WTC11 (cell line): ENCODE measurements around the gene C17orf67. TPM values are rescaled to one million over a fixed set of nuclear protein-coding genes. Genes with fewer than 3 reads are reported as not detected.
A peak's percentile ranks its signal among the peaks of the same experiment; 100 is the strongest.

Experiments used
- ATAC-seq: fragments of 200-7000 bp; cut with Tn5 transposase; 2 replicates; pipeline ENCODE4 v1.10.0; 2021; ENCODE audit warnings: mild to moderate bottlenecking, moderate library complexity
- CTCF ChIA-PET: fragments of 300-600 bp; sonication (Branson Sonifier 250); formaldehyde crosslinking; loops from one replicate; lab custom pipeline; 2021; ENCODE audit warnings: antibody characterized with exemption; lab: Charles Lee
- POLR2A ChIA-PET: fragments of 350-600 bp; sonication (Branson Sonifier 250); formaldehyde crosslinking; loops from one replicate; lab custom pipeline; 2021; ENCODE audit warnings: antibody characterized with exemption; lab: Charles Lee
- DNase-seq: peaks from one replicate; pipeline ENCODE4 v3.0.0; 2021; ENCODE audit warnings: low spot score
- H3K27ac Mint-ChIP-seq: 2 replicates; pipeline ENCODE4 v1.8.0; 2021; ENCODE audit warnings: mixed read lengths
- H3K27me3 Mint-ChIP-seq: 2 replicates; pipeline ENCODE4 v1.8.0; 2021; ENCODE audit warnings: low read depth, mild to moderate bottlenecking, moderate library complexity, mixed read lengths
- H3K36me3 Mint-ChIP-seq: 2 replicates; pipeline ENCODE4 v1.8.0; 2021; ENCODE audit warnings: mixed read lengths
- H3K4me1 Mint-ChIP-seq: 2 replicates; pipeline ENCODE4 v1.8.0; 2022; ENCODE audit warnings: mixed read lengths
- H3K4me3 Mint-ChIP-seq: 2 replicates; pipeline ENCODE4 v1.8.0; 2021; ENCODE audit warnings: mild to moderate bottlenecking, moderate library complexity, mixed read lengths
- H3K9me3 Mint-ChIP-seq: 2 replicates; pipeline ENCODE4 v1.8.0; 2021; ENCODE audit warnings: mixed read lengths
- ATF1 ChIP-seq: sonication (generic); formaldehyde crosslinking; IDR thresholded peaks from 2 replicates; pipeline ENCODE4 v1.8.1; 2023; ENCODE audit warnings: mild to moderate bottlenecking, moderate library complexity, missing genetic modification reagents
- ATF2 ChIP-seq: sonication (generic); formaldehyde crosslinking; IDR thresholded peaks from 2 replicates; pipeline ENCODE4 v1.8.1; 2022; ENCODE audit warnings: low read depth, missing genetic modification reagents, borderline replicate concordance
- ATF3 ChIP-seq: sonication (generic); formaldehyde crosslinking; conservative IDR thresholded peaks from 2 replicates; pipeline ENCODE4 v1.8.1; 2022; ENCODE audit warnings: mild to moderate bottlenecking, missing genetic modification reagents
- CTCF ChIP-seq: fragments of 200-600 bp; IDR thresholded peaks from 2 replicates; pipeline ENCODE4 v1.8.0; 2022; ENCODE audit warnings: antibody characterized with exemption
- E2F5 ChIP-seq: sonication (generic); formaldehyde crosslinking; IDR thresholded peaks from 2 replicates; pipeline ENCODE4 v1.8.1; 2022; ENCODE audit warnings: mild to moderate bottlenecking, moderate library complexity, missing genetic modification reagents
- ELF4 ChIP-seq: sonication (generic); formaldehyde crosslinking; IDR thresholded peaks from 2 replicates; pipeline ENCODE4 v1.8.1; 2022; ENCODE audit warnings: low read depth, mild to moderate bottlenecking, moderate library complexity, missing genetic modification reagents
- ERG ChIP-seq: fragments of 250-450 bp; sonication (Bioruptor Pico); IDR thresholded peaks from 2 replicates; pipeline ENCODE4 v1.8.0; 2021; ENCODE audit warnings: mild to moderate bottlenecking
- FOXP1 ChIP-seq: sonication (generic); formaldehyde crosslinking; IDR thresholded peaks from 2 replicates; pipeline ENCODE4 v1.8.0; 2022; ENCODE audit warnings: missing genetic modification reagents, mild to moderate bottlenecking, moderate library complexity, borderline replicate concordance
- GABPB1 ChIP-seq: sonication (generic); formaldehyde crosslinking; IDR thresholded peaks from 2 replicates; pipeline ENCODE4 v1.8.1; 2023; ENCODE audit warnings: mild to moderate bottlenecking, missing genetic modification reagents
- KAT7 ChIP-seq: sonication (generic); formaldehyde crosslinking; IDR thresholded peaks from 2 replicates; pipeline ENCODE4 v1.8.1; 2023; ENCODE audit warnings: missing genetic modification reagents, mild to moderate bottlenecking, borderline replicate concordance
- MLX ChIP-seq: sonication (generic); formaldehyde crosslinking; IDR thresholded peaks from 2 replicates; pipeline ENCODE4 v1.8.1; 2023; ENCODE audit warnings: mild to moderate bottlenecking, missing genetic modification reagents, moderate library complexity
- MYBL2 ChIP-seq: sonication (generic); formaldehyde crosslinking; IDR thresholded peaks from 2 replicates; pipeline ENCODE4 v1.8.1; 2023; ENCODE audit warnings: mild to moderate bottlenecking, moderate library complexity, missing genetic modification reagents
- NFATC4 ChIP-seq: fragments of 250-450 bp; sonication (Bioruptor Pico); IDR thresholded peaks from 2 replicates; pipeline ENCODE4 v1.9.0; 2021; ENCODE audit warnings: mild to moderate bottlenecking
- NFE2L1 ChIP-seq: sonication (generic); formaldehyde crosslinking; IDR thresholded peaks from 2 replicates; pipeline ENCODE4 v1.8.1; 2023; ENCODE audit warnings: missing genetic modification reagents
- PRRX2 ChIP-seq: fragments of 250-450 bp; sonication (Bioruptor Pico); IDR thresholded peaks from 2 replicates; pipeline ENCODE4 v1.8.0; 2021; ENCODE audit warnings: mild to moderate bottlenecking
- ZBTB43 ChIP-seq: sonication (generic); formaldehyde crosslinking; IDR thresholded peaks from 2 replicates; pipeline ENCODE4 v1.8.1; 2023; ENCODE audit warnings: mild to moderate bottlenecking, missing genetic modification reagents
- ZMAT4 ChIP-seq: fragments of 250-450 bp; sonication (Bioruptor Pico); IDR thresholded peaks from 2 replicates; pipeline ENCODE4 v1.9.0; 2021; ENCODE audit warnings: mild to moderate bottlenecking
- ZNF138 ChIP-seq: sonication (generic); formaldehyde crosslinking; conservative IDR thresholded peaks from 2 replicates; pipeline ENCODE4 v1.8.1; 2022; ENCODE audit warnings: mild to moderate bottlenecking, moderate library complexity, missing genetic modification reagents
- ZNF219 ChIP-seq: sonication (generic); formaldehyde crosslinking; IDR thresholded peaks from 2 replicates; pipeline ENCODE4 v1.8.0; 2023; ENCODE audit warnings: missing genetic modification reagents, mild to moderate bottlenecking, borderline replicate concordance
- ZNF232 ChIP-seq: sonication (generic); formaldehyde crosslinking; IDR thresholded peaks from 2 replicates; pipeline ENCODE4 v1.8.0; 2022; ENCODE audit warnings: mild to moderate bottlenecking, missing genetic modification reagents
- ZNF423 ChIP-seq: fragments of 250-450 bp; sonication (Bioruptor Pico); IDR thresholded peaks from 2 replicates; pipeline ENCODE4 v2.1.2; 2022; ENCODE audit warnings: mild to moderate bottlenecking, moderate library complexity
- ZNF671 ChIP-seq: fragments of 250-450 bp; sonication (Bioruptor Pico); IDR thresholded peaks from 2 replicates; pipeline ENCODE4 v1.8.0; 2021; ENCODE audit warnings: mild to moderate bottlenecking
- total RNA-seq: library from RNA; stranded (reverse); gene quantifications from 3 replicates; pipeline ENCODE4 v1.2.3, GENCODE V29; 2021

C17orf67 gene
- total RNA-seq, 1 experiment from 2014 or later: 3.3 TPM

GRCh38 chr17:56819431-56820145, 14.1 kb downstream of the C17orf67 start:
- ATAC-seq: peak; percentile 93
- H3K36me3 Mint-ChIP-seq: peaks cover 3% of the 10 kb centered on the region; the same call in 1 of the 2 replicates
- H3K27me3 Mint-ChIP-seq: no peaks in the 10 kb centered on the region; the same call in 1 of the 2 replicates
- H3K27ac Mint-ChIP-seq: no peak overlapping the region
- ChIA-PET CTCF (interaction anchor here (0.5 to 1.8 kb wide), 49 partner anchors 9 to 318 kb away, joined by 3 to 36 read pairs (median 4); partner anchors contain the start of genes AKAP1, C17orf67, COIL and DGKE), POLR2A (no interaction called here)
- no peak overlapping the region for H3K4me3 Mint-ChIP-seq
- H3K9me3 Mint-ChIP-seq: no peaks in the 10 kb centered on the region
- peak; percentile 85 for DNase-seq
- TF ChIP-seq ZNF423 (CRISPR knock-in tag) (no peak), CTCF (peak; percentile 79), ZNF138 (no peak), ERG (CRISPR knock-in tag) (no peak), ZMAT4 (CRISPR knock-in tag) (no peak), ATF1 (CRISPR knock-in tag) (no peak)
- peaks cover 10% of the 10 kb centered on the region for H3K4me1 Mint-ChIP-seq

GRCh38 chr17:56819030-56819429, 14.7 kb downstream of the C17orf67 start:
- H3K4me1 Mint-ChIP-seq: peaks cover 7% of the 10 kb centered on the region
- no peaks in the 10 kb centered on the region; the same call in 1 of the 2 replicates for H3K27me3 Mint-ChIP-seq
- no peaks in the 10 kb centered on the region for H3K9me3 Mint-ChIP-seq
- no peak for TF ChIP-seq GABPB1
- no peak for TF ChIP-seq ELF4 (CRISPR knock-in tag)
- TF ChIP-seq ZNF219: no peak
- TF ChIP-seq, all 79 proteins: peak for 0
- H3K27ac Mint-ChIP-seq: no peak overlapping the region
- CTCF ChIA-PET: interaction anchor here (1.0 to 1.8 kb wide), 24 partner anchors 14 to 317 kb away, joined by 3 to 36 read pairs (median 6); partner anchors contain the start of genes C17orf67, COIL, DGKE and SCPEP1
- POLR2A ChIA-PET: no interaction called here
- no peaks in the 10 kb centered on the region for H3K36me3 Mint-ChIP-seq
- DNase-seq (no peak), ATAC-seq (no peak)
- H3K4me3 Mint-ChIP-seq: no peak overlapping the region

GRCh38 chr17:56817066-56817465, 16.7 kb downstream of the C17orf67 start:
- ChIA-PET CTCF (interaction anchor here (0.9 kb wide), 1 partner anchor 144 kb away, joined by 3 read pairs; the partner anchor contains the start of gene COIL), POLR2A (no interaction called here)
- H3K27me3 Mint-ChIP-seq: no peaks in the 10 kb centered on the region
- H3K36me3 Mint-ChIP-seq: no peaks in the 10 kb centered on the region
- no peak for ATAC-seq
- H3K4me3 Mint-ChIP-seq: no peak overlapping the region
- DNase-seq: no peak
- H3K9me3 Mint-ChIP-seq: no peaks in the 10 kb centered on the region
- H3K27ac Mint-ChIP-seq: no peak overlapping the region
- peaks cover 10% of the 10 kb centered on the region for H3K4me1 Mint-ChIP-seq
- TF ChIP-seq E2F5 (CRISPR knock-in tag): no peak
- TF ChIP-seq PRRX2 (CRISPR knock-in tag): no peak
- no peak for TF ChIP-seq NFE2L1 (CRISPR knock-in tag)
- TF ChIP-seq ZBTB43: no peak
- TF ChIP-seq MLX (CRISPR knock-in tag): no peak
- no peak for TF ChIP-seq NFATC4 (CRISPR knock-in tag)
- TF ChIP-seq ZNF138: no peak
- TF ChIP-seq ATF3 (CRISPR knock-in tag): no peak
- no peak for TF ChIP-seq ZNF671 (CRISPR knock-in tag)
- no peak for TF ChIP-seq ATF2 (CRISPR knock-in tag)
- no peak for TF ChIP-seq KAT7 (CRISPR knock-in tag)
- no peak for TF ChIP-seq ZNF232
- no peak for TF ChIP-seq FOXP1 (CRISPR knock-in tag)
- no peak for TF ChIP-seq MYBL2 (CRISPR knock-in tag)
